DMS114 treated with DMSO at 0.1 percent for 48 hours (cell line): ENCODE measurements around the gene FAM162A.
A peak's percentile ranks its signal among the peaks of the same experiment; 100 is the strongest.
"Not testable (repeated sequence)": the region's sequence is repeated elsewhere in the genome, so short reads cannot be mapped to it uniquely, and the experiment has no call there.

Source experiments
- DNase-seq: peaks from one replicate; lab custom pipeline; 2025; ENCODE audit not compliant: unreplicated experiment; lab: John Stamatoyannopoulos, UW

FAM162A gene

GRCh38 chr3:122416966-122417365, 33.0 kb downstream of the FAM162A start:
- DNase-seq: no peak

GRCh38 chr3:122421101-122421500, 37.1 kb downstream of the FAM162A start:
- no peak for DNase-seq

GRCh38 chr3:122421836-122422235, 37.9 kb downstream of the FAM162A start:
- no peak for DNase-seq

- no peak for DNase-seq
Observed at GRCh38 chr3:122427857-122428471, 44.0 kb downstream of the FAM162A start.

GRCh38 chr3:122430371-122430770, 46.4 kb downstream of the FAM162A start:
- DNase-seq: no peak

- no peak for DNase-seq
Observed at GRCh38 chr3:122435950-122436349, 52.0 kb downstream of the FAM162A start.

GRCh38 chr3:122443090-122443489, 59.1 kb downstream of the FAM162A start:
- no peak for DNase-seq

GRCh38 chr3:122443762-122444490, 59.9 kb downstream of the FAM162A start:
- not testable (repeated sequence) for DNase-seq

- not testable (repeated sequence) for DNase-seq
Observed at GRCh38 chr3:122444491-122444887, 60.5 kb downstream of the FAM162A start.

GRCh38 chr3:122448218-122448617, 64.2 kb downstream of the FAM162A start:
- DNase-seq: not testable (repeated sequence)

GRCh38 chr3:122451371-122451770, 67.4 kb downstream of the FAM162A start:
- no peak for DNase-seq

- DNase-seq: no peak
Observed at GRCh38 chr3:122456074-122456473, 72.1 kb downstream of the FAM162A start.

GRCh38 chr3:122457706-122458105, 73.7 kb downstream of the FAM162A start:
- no peak for DNase-seq

- DNase-seq: peak; percentile 44
Observed at GRCh38 chr3:122458992-122459391, 75.0 kb downstream of the FAM162A start.

GRCh38 chr3:122461806-122462205, 77.8 kb downstream of the FAM162A start:
- no peak for DNase-seq
